ENCODE data around the gene UMODL1. TPM values are rescaled to one million over a fixed set of nuclear protein-coding genes. Genes with fewer than 3 reads are reported as not detected.

Gene UMODL1
- total and polyA plus RNA-seq, 2 donors, result not detected

DNA sequence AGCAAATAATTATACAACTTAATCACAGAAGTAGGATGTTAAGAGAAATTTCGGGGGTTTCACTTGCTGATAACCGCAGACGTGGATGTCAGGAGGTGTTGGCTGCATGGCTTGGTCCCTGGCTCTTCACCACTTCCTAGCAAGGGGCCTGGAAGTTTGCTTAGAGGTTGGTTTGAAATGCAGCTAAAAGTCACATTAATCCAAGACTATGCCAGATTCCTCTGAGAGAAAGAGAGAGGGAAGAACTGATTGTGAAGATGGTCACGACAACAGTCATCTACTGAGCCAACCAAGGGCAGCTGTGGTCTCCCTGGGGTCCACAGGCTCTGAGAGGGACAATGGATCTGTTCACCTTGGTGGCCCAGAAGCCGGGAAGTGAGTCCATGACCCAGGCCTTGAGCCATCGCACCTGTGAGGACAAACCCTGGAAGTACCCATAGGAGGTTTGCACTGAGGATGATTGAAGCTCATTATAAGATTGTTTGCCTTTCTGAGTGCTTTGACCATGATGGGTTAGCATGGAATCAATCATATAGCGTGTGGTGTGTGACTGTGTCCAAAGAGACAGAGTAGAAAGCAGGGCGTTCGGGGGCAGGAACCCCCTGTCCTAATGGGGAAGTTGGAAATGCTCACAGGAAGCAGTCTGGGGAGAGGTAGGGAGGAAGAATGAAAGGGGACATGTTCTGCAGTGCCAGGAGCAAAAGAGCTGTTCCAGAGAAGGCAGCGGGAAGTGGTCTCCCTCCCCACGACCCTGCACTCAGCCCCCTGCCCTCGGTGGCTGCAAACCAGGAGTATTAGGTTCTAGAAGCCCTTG is 47.1 kb downstream of the UMODL1 start:
- 69% methylated on average over 12 of the region's 12 CpGs for WGBS
- Histone ChIP-seq H3K4me1 (ENCODE audit: insufficient read depth) (no peaks in the 10 kb centered on the region), H3K27ac (ENCODE audit: low read depth) (no peak overlapping the region), H3K36me3 (ENCODE audit: insufficient read depth) (no peaks in the 10 kb centered on the region), H3K4me3 (ENCODE audit: low read depth, low read length) (no peak overlapping the region)
- DNase-seq (ENCODE audit: extremely low spot score), result no peak

DNA sequence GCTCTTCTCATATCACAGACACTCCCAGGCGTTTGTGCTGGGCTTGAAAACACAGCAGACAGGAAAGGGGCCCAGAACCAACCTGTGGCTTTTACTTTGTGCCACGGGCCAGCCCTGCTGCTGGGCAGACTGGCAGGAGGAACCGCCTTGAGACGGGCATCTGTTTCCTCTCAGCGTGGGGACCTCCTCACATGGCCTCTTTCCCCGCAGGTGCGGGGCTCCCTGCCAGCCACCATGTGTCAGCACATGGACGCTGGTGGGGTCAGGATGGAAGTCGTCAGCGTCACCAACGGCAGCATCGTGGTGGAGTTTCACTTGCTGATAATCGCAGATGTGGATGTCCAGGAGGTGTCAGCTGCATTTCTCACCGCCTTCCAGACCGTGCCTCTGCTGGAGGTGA is 47.8 kb downstream of the UMODL1 start:
- no peak for DNase-seq (ENCODE audit: extremely low spot score)
- Histone ChIP-seq H3K36me3 (ENCODE audit: insufficient read depth) (no peaks in the 10 kb centered on the region), H3K4me3 (ENCODE audit: low read depth, low read length) (no peak overlapping the region), H3K4me1 (ENCODE audit: insufficient read depth) (no peaks in the 10 kb centered on the region), H3K27ac (ENCODE audit: low read depth) (no peak overlapping the region)
- WGBS, result 28% methylated on average over 15 of the region's 15 CpGs

GRCh38 chr21:42120101-42120902 is 49.2 kb downstream of the UMODL1 start:
- Histone ChIP-seq H3K36me3 (ENCODE audit: insufficient read depth) (no peaks in the 10 kb centered on the region), H3K27ac (ENCODE audit: low read depth) (no peak overlapping the region), H3K4me1 (ENCODE audit: insufficient read depth) (no peaks in the 10 kb centered on the region), H3K4me3 (ENCODE audit: low read depth, low read length) (no peak overlapping the region)
- 59% methylated on average over 11 of the region's 11 CpGs for whole genome bisulfite sequencing
- DNase-seq (ENCODE audit: extremely low spot score), result no peak

GRCh38 chr21:42120903-42121535 is 49.9 kb downstream of the UMODL1 start:
- Histone ChIP-seq H3K4me3 (ENCODE audit: low read depth, low read length) (no peak overlapping the region), H3K27ac (ENCODE audit: low read depth) (no peak overlapping the region), H3K36me3 (ENCODE audit: insufficient read depth) (no peaks in the 10 kb centered on the region), H3K4me1 (ENCODE audit: insufficient read depth) (no peaks in the 10 kb centered on the region)
- WGBS, result 27% methylated on average over 13 of the region's 13 CpGs
- DNase-seq (ENCODE audit: extremely low spot score), result no peak

DNA sequence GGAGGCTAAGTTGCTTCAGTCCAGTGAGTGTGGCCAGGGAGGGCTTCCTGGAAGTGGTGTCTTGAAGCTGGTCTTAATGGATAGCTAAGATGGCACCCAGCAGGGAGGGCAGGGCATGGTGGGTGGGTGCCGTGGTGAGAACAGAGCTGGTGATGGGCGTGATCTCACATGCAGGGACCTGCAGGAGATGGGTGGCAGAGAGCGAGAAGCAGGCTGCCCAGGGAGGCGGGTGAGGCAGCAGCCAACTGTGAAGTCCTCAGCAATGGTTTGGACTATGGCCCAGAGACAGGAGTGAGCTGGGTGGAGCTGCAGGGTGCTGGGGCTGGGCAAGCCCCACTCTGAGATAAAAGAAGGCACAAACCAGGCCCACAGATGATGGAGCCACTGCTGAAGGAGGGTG is 50.7 kb downstream of the UMODL1 start:
- Histone ChIP-seq H3K27ac (ENCODE audit: low read depth) (no peak overlapping the region), H3K36me3 (ENCODE audit: insufficient read depth) (no peaks in the 10 kb centered on the region), H3K4me1 (ENCODE audit: insufficient read depth) (no peaks in the 10 kb centered on the region), H3K4me3 (ENCODE audit: low read depth, low read length) (no peak overlapping the region)
- 75% methylated on average over 4 of the region's 4 CpGs for WGBS
- DNase-seq (ENCODE audit: extremely low spot score), result no peak

- no peaks in the 10 kb centered on the region for H3K4me1 ChIP-seq (ENCODE audit: insufficient read depth)
- no peak for DNase-seq (ENCODE audit: extremely low spot score)
- no peak overlapping the region for H3K27ac ChIP-seq (ENCODE audit: low read depth)
- WGBS, result 91% methylated on average over 13 of the region's 13 CpGs
- no peaks in the 10 kb centered on the region for H3K36me3 ChIP-seq (ENCODE audit: insufficient read depth)
- H3K4me3 ChIP-seq (ENCODE audit: low read depth, low read length), result no peak overlapping the region
These were observed 51.3 kb downstream of the UMODL1 start for GRCh38 chr21:42122398-42122797.

GRCh38 chr21:42122808-42123207 is 51.7 kb downstream of the UMODL1 start:
- Histone ChIP-seq H3K4me1 (ENCODE audit: insufficient read depth) (no peaks in the 10 kb centered on the region), H3K4me3 (ENCODE audit: low read depth, low read length) (no peak overlapping the region), H3K36me3 (ENCODE audit: insufficient read depth) (no peaks in the 10 kb centered on the region), H3K27ac (ENCODE audit: low read depth) (no peak overlapping the region)
- DNase-seq (ENCODE audit: extremely low spot score), result no peak
- WGBS, result 58% methylated on average over 13 of the region's 13 CpGs

- Histone ChIP-seq H3K4me1 (ENCODE audit: insufficient read depth) (no peaks in the 10 kb centered on the region), H3K27ac (ENCODE audit: low read depth) (no peak overlapping the region), H3K36me3 (ENCODE audit: insufficient read depth) (no peaks in the 10 kb centered on the region), H3K4me3 (ENCODE audit: low read depth, low read length) (no peak overlapping the region)
- WGBS, result 81% methylated on average over 14 of the region's 14 CpGs
- DNase-seq (ENCODE audit: extremely low spot score), result no peak
These were observed 52.2 kb downstream of the UMODL1 start for GRCh38 chr21:42123219-42123908.

DNA sequence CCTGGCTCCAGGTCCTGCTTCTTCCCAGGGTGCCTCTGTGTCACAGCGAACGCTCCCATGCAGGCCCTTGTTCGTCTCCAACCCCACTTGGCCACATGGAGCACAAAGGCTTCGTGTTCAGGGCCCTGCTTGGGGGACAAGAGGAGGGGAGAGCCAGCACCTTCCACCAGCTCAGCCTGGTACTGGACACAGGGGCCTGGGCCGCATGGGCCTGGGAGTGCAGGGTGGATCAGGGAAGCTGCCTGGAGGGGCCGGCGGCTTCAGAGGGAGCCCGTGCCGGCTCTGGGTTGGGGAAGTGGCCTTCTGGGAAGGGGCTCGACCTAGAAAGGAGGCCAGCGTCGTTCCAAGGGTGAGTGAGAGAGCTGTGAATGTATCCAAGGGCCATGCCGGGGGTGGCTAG is 53.0 kb downstream of the UMODL1 start:
- H3K36me3 ChIP-seq (ENCODE audit: insufficient read depth), result no peaks in the 10 kb centered on the region
- no peak overlapping the region for H3K27ac ChIP-seq (ENCODE audit: low read depth)
- H3K4me3 ChIP-seq (ENCODE audit: low read depth, low read length), result no peak overlapping the region
- no peak for DNase-seq (ENCODE audit: extremely low spot score)
- H3K4me1 ChIP-seq (ENCODE audit: insufficient read depth), result no peaks in the 10 kb centered on the region
- 90% methylated on average over 13 of the region's 13 CpGs for WGBS

GRCh38 chr21:42124826-42125570 is 53.9 kb downstream of the UMODL1 start:
- Histone ChIP-seq H3K4me3 (ENCODE audit: low read depth, low read length) (no peak overlapping the region), H3K36me3 (ENCODE audit: insufficient read depth) (no peaks in the 10 kb centered on the region), H3K27ac (ENCODE audit: low read depth) (no peak overlapping the region), H3K4me1 (ENCODE audit: insufficient read depth) (no peaks in the 10 kb centered on the region)
- no peak for DNase-seq (ENCODE audit: extremely low spot score)
- 71% methylated on average over 19 of the region's 19 CpGs for WGBS

DNA sequence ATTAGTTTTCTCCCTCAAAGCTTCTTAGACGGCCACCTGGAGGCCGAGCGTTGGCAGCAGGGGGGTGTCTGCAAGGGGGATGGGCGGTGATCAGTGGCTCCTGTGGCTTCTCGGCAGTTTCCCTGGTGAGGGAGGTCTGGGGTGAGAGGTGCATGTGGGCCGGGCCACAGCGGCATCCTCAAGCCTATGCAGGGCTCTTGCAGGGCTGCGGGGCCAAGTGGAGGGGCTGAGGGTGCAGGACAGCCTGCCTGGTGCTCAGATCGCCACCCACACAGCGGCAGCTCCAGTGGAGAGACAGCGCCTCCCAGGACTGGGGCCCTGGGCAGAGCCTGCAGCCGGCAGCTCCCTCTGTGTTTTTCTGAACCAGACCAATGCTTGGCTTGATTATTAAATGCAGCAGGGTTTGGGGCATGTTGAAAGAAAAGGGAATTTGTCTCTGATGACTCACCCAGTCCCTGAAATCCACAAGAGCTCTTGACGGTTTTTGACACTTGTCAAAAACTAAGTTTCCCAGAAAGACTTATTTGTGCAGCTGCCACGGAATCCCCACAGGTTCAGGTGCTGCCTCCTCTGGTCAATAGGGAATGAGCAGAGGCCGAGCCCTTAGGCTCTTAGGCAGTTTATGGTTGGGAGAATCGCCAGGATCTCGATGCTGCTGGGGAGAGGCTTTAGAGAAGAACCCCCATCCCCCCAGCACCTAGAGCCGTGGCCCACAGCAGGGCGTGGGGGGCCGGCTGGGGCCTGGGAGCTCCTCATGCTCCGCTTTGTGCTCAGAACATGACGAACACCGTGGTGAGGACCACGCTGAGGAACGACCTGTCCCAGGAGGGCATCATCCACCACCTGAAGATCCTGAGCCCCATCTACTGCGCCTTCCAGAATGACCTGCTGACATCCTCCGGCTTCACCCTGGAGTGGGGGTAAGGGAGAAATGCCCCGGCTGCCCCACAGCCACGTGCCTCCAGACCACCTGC is 54.7 kb downstream of the UMODL1 start:
- H3K27ac ChIP-seq (ENCODE audit: low read depth), result no peak overlapping the region
- no peaks in the 10 kb centered on the region for H3K36me3 ChIP-seq (ENCODE audit: insufficient read depth)
- no peak for DNase-seq (ENCODE audit: extremely low spot score)
- no peaks in the 10 kb centered on the region for H3K4me1 ChIP-seq (ENCODE audit: insufficient read depth)
- WGBS, result 65% methylated on average over 29 of the region's 29 CpGs
- no peak overlapping the region for H3K4me3 ChIP-seq (ENCODE audit: low read depth, low read length)
